HCT116 (cell line): ENCODE results near the gene HOXD1. TPM values are rescaled to one million over a fixed set of nuclear protein-coding genes. Genes with fewer than 3 reads are reported as not detected.

Experiments
- ATAC-seq: fragments of 200-7000 bp; cut with Tn5 transposase; 2 replicates; pipeline ENCODE4 v1.9.1; 2020; ENCODE audit warnings: mild to moderate bottlenecking, moderate library complexity
- BruUV-seq: library from RNA; stranded (reverse); fragments of 400-500 nt; replicated peaks from 2 replicates; lab custom pipeline; 2021; lab: Mats Ljungman, UMichigan
- CTCF ChIA-PET: fragments of 300-600 bp; sonication (Branson Sonifier 250); formaldehyde crosslinking; loops from one replicate; lab custom pipeline; 2021; ENCODE audit warnings: antibody characterized with exemption; lab: Charles Lee
- POLR2A ChIA-PET: fragments of 300-600, 350-600 bp; sonication (Branson Sonifier 250); formaldehyde crosslinking; loops from one replicate; lab custom pipeline; 2021; ENCODE audit warnings: antibody characterized with exemption; lab: Charles Lee
- RAD21 ChIA-PET, 2 experiments: fragments of 300-600 bp; sonication (Branson Sonifier 250); formaldehyde crosslinking; loops; one replicate each; lab custom pipeline; 2023; ENCODE audit warnings: low total read pairs in 2 of 2; ENCODE audit not compliant: uncharacterized antibody in 2 of 2, unreplicated experiment in 2 of 2, low non-redundant PET in 1 of 2; lab: Charles Lee
- DNase-seq: peaks from one replicate; pipeline ENCODE4 v3.0.0-alpha.2; 2010; ENCODE audit warnings: low read depth, low spot score
- H2AFZ ChIP-seq: fragments of 200-600 bp; shearing (Covaris generic), sonication (generic); 2 replicates; pipeline ENCODE4 v1.6.1; 2017; ENCODE audit warnings: low read depth, mixed run types, mixed read lengths, antibody characterized with exemption, low read length; ENCODE audit not compliant: poor library complexity, severe bottlenecking
- H3K27ac ChIP-seq: 2 replicates; pipeline ENCODE4 v1.5.1; 2012; ENCODE audit warnings: low read depth, low read length
- H3K27me3 ChIP-seq: fragments of 200-600 bp; sonication (generic); 2 replicates; pipeline ENCODE4 v1.6.1; 2016; ENCODE audit warnings: mixed run types, low read length, mixed read lengths; ENCODE audit not compliant: insufficient read depth
- H3K36me3 ChIP-seq, 2 experiments: fragments of 200-500 bp in 1 of 2; fragments of 200-600 bp in 1 of 2; sonication (Bioruptor generic) in 1 of 2; sonication (generic) in 1 of 2; 2 replicates each; pipeline versions ENCODE4 v1.5.1 to v1.6.1; 2014 to 2016; ENCODE audit warnings: low read length in 2 of 2, inconsistent platforms in 1 of 2, mixed read lengths in 1 of 2, mixed run types in 1 of 2; ENCODE audit not compliant: insufficient read depth in 2 of 2, control insufficient read depth in 1 of 2
- H3K4me1 ChIP-seq, 2 experiments: fragments of 200-600 bp in 1 of 2; sonication (generic) in 1 of 2; 2 replicates each; pipeline versions ENCODE4 v1.5.1 to v1.6.1; 2012 to 2017; ENCODE audit warnings: low read length in 2 of 2, inconsistent platforms in 1 of 2, mild to moderate bottlenecking in 1 of 2, mixed read lengths in 1 of 2, mixed run types in 1 of 2, moderate library complexity in 1 of 2; ENCODE audit not compliant: insufficient read depth in 2 of 2, control insufficient read depth in 1 of 2
- H3K4me2 ChIP-seq: fragments of 200-600 bp; sonication (generic); 2 replicates; pipeline ENCODE4 v1.6.1; 2017; ENCODE audit warnings: mixed run types, low read length, mixed read lengths
- H3K4me3 ChIP-seq, 2 experiments: fragments of 200-600 bp in 1 of 2; sonication (generic) in 1 of 2; replicated peaks in 1 of 2; 2 replicates each; pipeline ENCODE4 v1.5.1; 2011 to 2016; ENCODE audit warnings: low read length in 2 of 2, control low read depth in 1 of 2, low read depth in 1 of 2, mild to moderate bottlenecking in 1 of 2, mixed read lengths in 1 of 2, mixed run types in 1 of 2
- H3K79me2 ChIP-seq: fragments of 200-600 bp; sonication (generic); 2 replicates; pipeline ENCODE4 v1.6.1; 2017; ENCODE audit warnings: mild to moderate bottlenecking, mixed run types, low read length, moderate library complexity, mixed read lengths; ENCODE audit not compliant: insufficient read depth
- H3K9ac ChIP-seq: fragments of 200-600 bp; sonication (generic); 2 replicates; pipeline ENCODE4 v1.6.1; 2016; ENCODE audit warnings: low read length, mixed read lengths
- H3K9me2 ChIP-seq: fragments of 200-600 bp; sonication (generic), shearing (Covaris generic); 2 replicates; pipeline ENCODE4 v1.6.1; 2017; ENCODE audit warnings: mixed run types, mild to moderate bottlenecking, moderate library complexity; ENCODE audit not compliant: insufficient read depth
- H3K9me3 ChIP-seq, 2 experiments: fragments of 200-500 bp in 1 of 2; fragments of 200-600 bp in 1 of 2; sonication (Bioruptor generic) in 1 of 2; sonication (generic) in 1 of 2; 2 replicates each; pipeline ENCODE4 v1.6.1; 2014 to 2017; ENCODE audit warnings: low read length in 2 of 2, mixed read lengths in 2 of 2, inconsistent platforms in 1 of 2, low read depth in 1 of 2, mild to moderate bottlenecking in 1 of 2, mixed run types in 1 of 2, moderate library complexity in 1 of 2; ENCODE audit not compliant: control insufficient read depth in 1 of 2, insufficient read depth in 1 of 2
- H4K20me1 ChIP-seq: fragments of 200-600 bp; sonication (generic), shearing (Covaris generic); 2 replicates; pipeline ENCODE4 v1.6.1; 2017; ENCODE audit warnings: mixed run types, mild to moderate bottlenecking, moderate library complexity; ENCODE audit not compliant: insufficient read depth
- CBX3 ChIP-seq: IDR thresholded peaks from 2 replicates; pipeline ENCODE4 v1.6.1; 2012; ENCODE audit warnings: low read depth
- CEBPB ChIP-seq: IDR thresholded peaks from 2 replicates; pipeline ENCODE4 v1.6.1; 2012; ENCODE audit warnings: low read depth
- EGR1 ChIP-seq: IDR thresholded peaks from 2 replicates; pipeline ENCODE4 v1.6.1; 2012; ENCODE audit warnings: low read depth
- ELF1 ChIP-seq: IDR thresholded peaks from 2 replicates; pipeline ENCODE4 v1.6.1; 2012; ENCODE audit warnings: low read depth, borderline replicate concordance
- EZH2 ChIP-seq: fragments of 200-600 bp; sonication (generic); IDR thresholded peaks from 2 replicates; pipeline ENCODE4 v1.6.1; 2017; ENCODE audit warnings: antibody characterized with exemption, mixed run types
- EZH2phosphoT487 ChIP-seq: fragments of 200-600 bp; IDR thresholded peaks from 2 replicates; pipeline ENCODE4 v1.6.1; 2018; ENCODE audit warnings: antibody characterized with exemption, borderline replicate concordance
- FOSL1 ChIP-seq: IDR thresholded peaks from 2 replicates; pipeline ENCODE4 v1.6.1; 2012; ENCODE audit warnings: low read depth
- POLR2A ChIP-seq: IDR thresholded peaks from 2 replicates; pipeline ENCODE4 v1.7.0; 2011; ENCODE audit warnings: borderline replicate concordance; ENCODE audit not compliant: insufficient read depth, insufficient read length; ENCODE audit errors: extremely low read depth
- RAD21 ChIP-seq: IDR thresholded peaks from 2 replicates; pipeline ENCODE4 v1.6.1; 2012; ENCODE audit warnings: low read depth, mild to moderate bottlenecking
- TCF7L2 ChIP-seq: IDR thresholded peaks from 2 replicates; pipeline ENCODE4 v1.7.0; 2011; ENCODE audit warnings: borderline replicate concordance, inconsistent platforms; ENCODE audit not compliant: insufficient read depth, insufficient read length; ENCODE audit errors: extremely low read depth
- YY1 ChIP-seq: IDR thresholded peaks from 2 replicates; pipeline ENCODE4 v1.6.1; 2011; ENCODE audit warnings: low read length, low read depth, moderate library complexity, mild to moderate bottlenecking; ENCODE audit not compliant: insufficient replicate concordance; ENCODE audit errors: extremely low read depth
- ZBTB33 ChIP-seq: IDR thresholded peaks from 2 replicates; pipeline ENCODE4 v1.6.1; 2011; ENCODE audit warnings: mild to moderate bottlenecking, low read length, moderate library complexity; ENCODE audit not compliant: insufficient replicate concordance; ENCODE audit errors: extremely low read depth
- ZFX ChIP-seq: fragments of 450-650 bp; IDR thresholded peaks from 2 replicates; pipeline ENCODE4 v1.6.1; 2017
- ZNF274 ChIP-seq: fragments of 200-500 bp; sonication (Bioruptor generic); IDR thresholded peaks from 2 replicates; pipeline ENCODE4 v1.6.1; 2014; ENCODE audit warnings: mild to moderate bottlenecking, low read depth, low read length, inconsistent platforms
- intact Hi-C: fragments of 100-400 bp; cut with micrococcal nuclease; formaldehyde crosslinking; loops from 2 replicates; pipeline ENCODE4 v1.10.0; 2022
- total RNA-seq: library from RNA; stranded (reverse); gene quantifications from one replicate; pipeline ENCODE4 v1.2.1, GENCODE V29; 2021; ENCODE audit not compliant: unreplicated experiment
- TF ChIP-seq, protein P1 (sequence below): IDR thresholded peaks from 2 replicates; pipeline ENCODE4 v1.6.1; 2012
- TF ChIP-seq, protein P2 (sequence below), 3 experiments: fragments of 200-600 bp in 1 of 3; sonication (generic) in 1 of 3; IDR thresholded peaks in 2 of 3; conservative IDR thresholded peaks in 1 of 3; 2 replicates each; pipeline ENCODE4 v1.5.1; 2012 to 2017; ENCODE audit warnings: low read depth in 2 of 3, low read length in 2 of 3, antibody characterized with exemption in 1 of 3, borderline replicate concordance in 1 of 3, control low read depth in 1 of 3, mild to moderate bottlenecking in 1 of 3, mixed read lengths in 1 of 3, mixed run types in 1 of 3, moderate library complexity in 1 of 3; ENCODE audit not compliant: insufficient read depth in 1 of 3
- TF ChIP-seq, protein P3 (sequence below): IDR thresholded peaks from 2 replicates; pipeline ENCODE4 v1.6.1; 2012; ENCODE audit warnings: low read depth

Gene HOXD1
- total RNA-seq, 1 experiment from 2014 or later, result not detected

GRCh38 chr2:176160986-176161824 is 27.3 kb upstream of the HOXD1 start:
- DNase-seq, result no peak
- Histone ChIP-seq H3K4me3 (no peak overlapping the region), H2AFZ (no peak overlapping the region), H3K9me2 (no peaks in the 10 kb centered on the region), H4K20me1 (no peaks in the 10 kb centered on the region), H3K4me2 (no peak overlapping the region), H3K79me2 (no peaks in the 10 kb centered on the region), H3K27ac (no peak overlapping the region), H3K9ac (no peak overlapping the region), H3K4me1 (no peaks in the 10 kb centered on the region), H3K9me3 (no peaks in the 10 kb centered on the region), H3K27me3 (no peaks in the 10 kb centered on the region), H3K36me3 (no peaks in the 10 kb centered on the region)
- BruUV-seq, result no TSS peak
- intact Hi-C loops, result no loop called here
- ChIA-PET RAD21 (no interaction called here), POLR2A (no interaction called here), CTCF (no interaction called here)
- ATAC-seq, result no peak
- no peak for TF ChIP-seq EZH2
- TF ChIP-seq EGR1, result no peak
- no peak for TF ChIP-seq POLR2A
- no peak for TF ChIP-seq CBX3
- TF ChIP-seq ZNF274, result no peak
- TF ChIP-seq, protein P1, sequence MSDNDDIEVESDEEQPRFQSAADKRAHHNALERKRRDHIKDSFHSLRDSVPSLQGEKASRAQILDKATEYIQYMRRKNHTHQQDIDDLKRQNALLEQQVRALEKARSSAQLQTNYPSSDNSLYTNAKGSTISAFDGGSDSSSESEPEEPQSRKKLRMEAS, result no peak
- TF ChIP-seq ZFX, result no peak
- TF ChIP-seq CEBPB, result no peak
- TF ChIP-seq, protein P2, sequence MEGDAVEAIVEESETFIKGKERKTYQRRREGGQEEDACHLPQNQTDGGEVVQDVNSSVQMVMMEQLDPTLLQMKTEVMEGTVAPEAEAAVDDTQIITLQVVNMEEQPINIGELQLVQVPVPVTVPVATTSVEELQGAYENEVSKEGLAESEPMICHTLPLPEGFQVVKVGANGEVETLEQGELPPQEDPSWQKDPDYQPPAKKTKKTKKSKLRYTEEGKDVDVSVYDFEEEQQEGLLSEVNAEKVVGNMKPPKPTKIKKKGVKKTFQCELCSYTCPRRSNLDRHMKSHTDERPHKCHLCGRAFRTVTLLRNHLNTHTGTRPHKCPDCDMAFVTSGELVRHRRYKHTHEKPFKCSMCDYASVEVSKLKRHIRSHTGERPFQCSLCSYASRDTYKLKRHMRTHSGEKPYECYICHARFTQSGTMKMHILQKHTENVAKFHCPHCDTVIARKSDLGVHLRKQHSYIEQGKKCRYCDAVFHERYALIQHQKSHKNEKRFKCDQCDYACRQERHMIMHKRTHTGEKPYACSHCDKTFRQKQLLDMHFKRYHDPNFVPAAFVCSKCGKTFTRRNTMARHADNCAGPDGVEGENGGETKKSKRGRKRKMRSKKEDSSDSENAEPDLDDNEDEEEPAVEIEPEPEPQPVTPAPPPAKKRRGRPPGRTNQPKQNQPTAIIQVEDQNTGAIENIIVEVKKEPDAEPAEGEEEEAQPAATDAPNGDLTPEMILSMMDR (IDR thresholded peaks at IDR 0.05 in 2 of 3, conservative IDR thresholded peaks at IDR 0.05 in 1 of 3; ENCODE audit: borderline replicate concordance in 1 of 3, insufficient read depth in 1 of 3, low read depth in 2 of 3, low read length in 2 of 3), result no peak
- no peak for TF ChIP-seq EZH2phosphoT487
- TF ChIP-seq TCF7L2, result no peak
- TF ChIP-seq ZBTB33, result no peak
- no peak for TF ChIP-seq RAD21
- TF ChIP-seq YY1, result no peak
- no peak for TF ChIP-seq ELF1
- TF ChIP-seq, protein P3, sequence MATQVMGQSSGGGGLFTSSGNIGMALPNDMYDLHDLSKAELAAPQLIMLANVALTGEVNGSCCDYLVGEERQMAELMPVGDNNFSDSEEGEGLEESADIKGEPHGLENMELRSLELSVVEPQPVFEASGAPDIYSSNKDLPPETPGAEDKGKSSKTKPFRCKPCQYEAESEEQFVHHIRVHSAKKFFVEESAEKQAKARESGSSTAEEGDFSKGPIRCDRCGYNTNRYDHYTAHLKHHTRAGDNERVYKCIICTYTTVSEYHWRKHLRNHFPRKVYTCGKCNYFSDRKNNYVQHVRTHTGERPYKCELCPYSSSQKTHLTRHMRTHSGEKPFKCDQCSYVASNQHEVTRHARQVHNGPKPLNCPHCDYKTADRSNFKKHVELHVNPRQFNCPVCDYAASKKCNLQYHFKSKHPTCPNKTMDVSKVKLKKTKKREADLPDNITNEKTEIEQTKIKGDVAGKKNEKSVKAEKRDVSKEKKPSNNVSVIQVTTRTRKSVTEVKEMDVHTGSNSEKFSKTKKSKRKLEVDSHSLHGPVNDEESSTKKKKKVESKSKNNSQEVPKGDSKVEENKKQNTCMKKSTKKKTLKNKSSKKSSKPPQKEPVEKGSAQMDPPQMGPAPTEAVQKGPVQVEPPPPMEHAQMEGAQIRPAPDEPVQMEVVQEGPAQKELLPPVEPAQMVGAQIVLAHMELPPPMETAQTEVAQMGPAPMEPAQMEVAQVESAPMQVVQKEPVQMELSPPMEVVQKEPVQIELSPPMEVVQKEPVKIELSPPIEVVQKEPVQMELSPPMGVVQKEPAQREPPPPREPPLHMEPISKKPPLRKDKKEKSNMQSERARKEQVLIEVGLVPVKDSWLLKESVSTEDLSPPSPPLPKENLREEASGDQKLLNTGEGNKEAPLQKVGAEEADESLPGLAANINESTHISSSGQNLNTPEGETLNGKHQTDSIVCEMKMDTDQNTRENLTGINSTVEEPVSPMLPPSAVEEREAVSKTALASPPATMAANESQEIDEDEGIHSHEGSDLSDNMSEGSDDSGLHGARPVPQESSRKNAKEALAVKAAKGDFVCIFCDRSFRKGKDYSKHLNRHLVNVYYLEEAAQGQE, result no peak
- TF ChIP-seq FOSL1, result no peak
